Fibroblast of the aortic adventitia (primary cell): ENCODE results near the gene BRAF. TPM values are rescaled to one million over a fixed set of nuclear protein-coding genes. Genes with fewer than 3 reads are reported as not detected.

ENCODE experiments used
- DNase-seq: peaks from one replicate; pipeline ENCODE4 v3.0.0-alpha.2; 2010; ENCODE audit warnings: low read depth
- H3K4me3 ChIP-seq: 2 replicates; pipeline ENCODE4 v1.5.1; 2011; ENCODE audit warnings: low read depth, mild to moderate bottlenecking, control low read depth, low read length, moderate library complexity
- CTCF ChIP-seq: IDR thresholded peaks from 2 replicates; pipeline ENCODE4 v1.5.1; 2011; ENCODE audit warnings: mild to moderate bottlenecking, low read length, control low read depth, inconsistent platforms; ENCODE audit not compliant: insufficient read depth
- total RNA-seq: library from RNA; depleted of rRNA; stranded (reverse); fragments of >200 nt; gene quantifications from 2 replicates; pipeline ENCODE4 v1.2.3, GENCODE V29; 2012; ENCODE audit warnings: low replicate concordance

The BRAF gene
- total RNA-seq, 1 donor, result 29.9 TPM

DNA sequence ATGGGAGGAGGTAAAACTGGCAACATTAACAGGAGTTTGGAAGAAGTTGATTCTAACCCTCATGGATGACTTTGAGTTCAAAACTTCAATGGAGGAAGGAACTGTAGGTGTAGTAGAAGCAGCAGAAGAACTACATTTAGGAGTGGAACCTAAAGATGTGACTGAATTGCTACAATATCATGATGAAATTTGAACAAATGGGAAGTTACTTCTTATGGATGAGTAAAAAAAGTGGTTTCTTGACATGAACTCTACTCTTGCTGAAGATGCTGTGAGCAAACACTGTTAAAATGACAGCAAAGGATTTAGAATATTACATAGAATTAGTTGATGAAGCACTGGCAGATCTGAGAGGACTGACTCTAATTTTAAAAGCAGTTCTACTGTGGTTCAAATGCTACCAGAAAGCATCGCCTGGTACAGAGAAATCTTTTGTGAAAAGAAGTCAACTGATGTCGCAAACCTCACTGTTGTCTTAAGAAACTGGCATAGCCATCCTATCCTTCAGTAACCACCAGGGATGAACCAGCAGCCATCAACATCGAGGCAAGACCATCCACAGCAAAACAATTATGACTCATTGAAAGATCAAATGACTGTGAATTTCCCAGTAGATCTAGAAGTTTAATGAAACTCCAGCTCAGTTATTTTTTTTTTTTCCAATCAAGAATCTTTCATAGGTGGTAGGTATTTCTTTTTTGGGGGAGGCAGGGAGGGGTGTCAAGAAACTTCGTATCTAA is 20.8 kb downstream of the BRAF start:
- no peak overlapping the region for H3K4me3 ChIP-seq
- no peak for TF ChIP-seq CTCF
- DNase-seq, result no peak

- no peak overlapping the region for H3K4me3 ChIP-seq
- TF ChIP-seq CTCF, result no peak
These were observed 22.3 kb downstream of the BRAF start for GRCh38 chr7:140902303-140902953.

DNA sequence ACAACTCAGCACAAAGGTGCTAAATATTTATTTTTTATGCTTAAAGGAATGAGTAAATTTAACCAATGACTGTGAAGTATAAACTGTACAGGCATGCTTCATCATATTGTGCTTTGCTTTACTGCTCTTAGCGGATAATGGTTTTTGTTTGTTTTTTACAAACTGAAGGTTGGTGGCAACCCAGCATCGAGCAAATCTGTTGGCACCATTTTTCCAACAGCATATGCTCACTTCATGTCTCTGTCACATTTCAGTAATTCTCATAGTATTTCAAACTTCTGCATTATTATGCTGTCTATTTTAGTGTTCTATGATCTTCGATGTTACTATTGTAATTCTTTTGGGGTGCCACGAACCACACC is 22.8 kb downstream of the BRAF start:
- DNase-seq, result no peak
- no peak overlapping the region for H3K4me3 ChIP-seq
- TF ChIP-seq CTCF, result no peak

More at GRCh38 chr7:140902303-140902953, 22.3 kb downstream of the BRAF start:
- DNase-seq, result no peak

GRCh38 chr7:140899883-140900282 is 24.8 kb downstream of the BRAF start:
- no peak overlapping the region for H3K4me3 ChIP-seq
- TF ChIP-seq CTCF, result no peak
- DNase-seq, result no peak

- H3K4me3 ChIP-seq, result no peak overlapping the region
- TF ChIP-seq CTCF, result no peak
- no peak for DNase-seq
These were observed 25.8 kb downstream of the BRAF start for GRCh38 chr7:140898786-140899536.

DNA sequence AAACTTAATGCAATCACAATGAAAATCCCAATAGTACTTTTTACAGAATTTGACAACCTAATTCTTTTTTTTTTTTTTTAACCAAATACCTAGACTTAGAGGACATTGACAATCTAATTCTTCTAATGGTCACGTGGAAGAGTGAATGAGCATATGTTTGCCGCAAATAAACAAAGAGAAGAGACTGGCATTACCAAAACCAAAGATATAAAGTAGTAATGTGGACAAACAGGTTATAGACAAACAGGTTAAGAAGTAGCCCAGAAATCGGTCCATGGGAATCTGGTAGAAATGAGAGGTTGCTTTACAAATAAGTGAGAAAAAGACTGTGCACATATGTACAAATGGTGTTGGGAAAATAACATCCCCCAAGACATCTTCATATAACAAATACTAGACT is 27.7 kb downstream of the BRAF start:
- TF ChIP-seq CTCF, result no peak
- DNase-seq, result no peak
- no peak overlapping the region for H3K4me3 ChIP-seq
